Measurements from ENCODE around the gene PUDP.
"Not testable (repeated sequence)": the region's sequence is repeated elsewhere in the genome, so short reads cannot be mapped to it uniquely, and the experiment has no call there.

The PUDP gene

GRCh38 chrX:7025471-7025870 lies 122.5 kb downstream of the PUDP start:
- no peak for TF ChIP-seq CTCF (conservative IDR thresholded peaks at IDR 0.05; ENCODE audit: low read depth, low read length)
- no peak for DNase-seq (ENCODE audit: low read depth)
- no peak overlapping the region for H3K4me3 ChIP-seq (ENCODE audit: low read depth, low read length)

GRCh38 chrX:7024850-7025249 lies 123.1 kb downstream of the PUDP start:
- no peak for TF ChIP-seq CTCF (conservative IDR thresholded peaks at IDR 0.05; ENCODE audit: low read depth, low read length)
- DNase-seq (ENCODE audit: low read depth), result no peak
- H3K4me3 ChIP-seq (ENCODE audit: low read depth, low read length), result no peak overlapping the region

- not testable (repeated sequence) for H3K4me3 ChIP-seq (ENCODE audit: low read depth, low read length); DNase-seq (ENCODE audit: low read depth)
Measured at GRCh38 chrX:7022996-7023395, 125.0 kb downstream of the PUDP start.

GRCh38 chrX:7021991-7022390 lies 126.0 kb downstream of the PUDP start:
- TF ChIP-seq CTCF (conservative IDR thresholded peaks at IDR 0.05; ENCODE audit: low read depth, low read length), result no peak
- no peak overlapping the region for H3K4me3 ChIP-seq (ENCODE audit: low read depth, low read length)
- no peak for DNase-seq (ENCODE audit: low read depth)

GRCh38 chrX:7019555-7019954 lies 128.4 kb downstream of the PUDP start:
- no peak for DNase-seq (ENCODE audit: low read depth)
- no peak overlapping the region for H3K4me3 ChIP-seq (ENCODE audit: low read depth, low read length)
- TF ChIP-seq CTCF (conservative IDR thresholded peaks at IDR 0.05; ENCODE audit: low read depth, low read length), result no peak

- not testable (repeated sequence) for H3K4me3 ChIP-seq (ENCODE audit: low read depth, low read length)
- DNase-seq (ENCODE audit: low read depth), result peak; percentile 0
Measured at GRCh38 chrX:7012262-7012834, 135.6 kb downstream of the PUDP start.

- not testable (repeated sequence) for H3K4me3 ChIP-seq (ENCODE audit: low read depth, low read length); DNase-seq (ENCODE audit: low read depth)
Measured at GRCh38 chrX:7010897-7011296, 137.1 kb downstream of the PUDP start.

GRCh38 chrX:7007328-7007727 lies 140.6 kb downstream of the PUDP start:
- not testable (repeated sequence) for H3K4me3 ChIP-seq (ENCODE audit: low read depth, low read length); DNase-seq (ENCODE audit: low read depth)

Data from choroid plexus epithelial cell (primary cell).